ENCODE data around the gene SYNE1. TPM values are rescaled to one million over a fixed set of nuclear protein-coding genes. Genes with fewer than 3 reads are reported as not detected.

The SYNE1 gene
- total and polyA plus RNA-seq, 8 donors: 79.1 to 201 (median 104) TPM

GRCh38 chr6:152457949-152458624, 179.1 kb downstream of the SYNE1 start:
- peaks cover 0 to 62% of the 10 kb centered on the region in 2 donors for H3K36me3 ChIP-seq
- no peak for TF ChIP-seq CTCF (IDR thresholded peaks at IDR 0.05)
- no peaks in the 10 kb centered on the region for H3K9me3 ChIP-seq
- intact Hi-C loops (cut with DNase I): no loop called here
- no peak overlapping the region for H3K4me3 ChIP-seq
- no peaks in the 10 kb centered on the region for H3K4me1 ChIP-seq
- no peak overlapping the region for H3K27ac ChIP-seq
- H3K27me3 ChIP-seq: no peaks in the 10 kb centered on the region
- no peak for DNase-seq
- ATAC-seq: no peak

GRCh38 chr6:152454003-152454402, 183.2 kb downstream of the SYNE1 start:
- no peak for TF ChIP-seq CTCF (IDR thresholded peaks at IDR 0.05)
- intact Hi-C loops (cut with DNase I): no loop called here
- Histone ChIP-seq H3K4me3 (no peak overlapping the region), H3K9me3 (peaks cover 0 to 5% of the 10 kb centered on the region in 2 donors), H3K27ac (no peak overlapping the region), H3K36me3 (peaks cover 0 to 64% of the 10 kb centered on the region in 2 donors), H3K4me1 (no peaks in the 10 kb centered on the region), H3K27me3 (no peaks in the 10 kb centered on the region)
- DNase-seq (no peak), ATAC-seq (no peak)

- no peak for TF ChIP-seq CTCF (IDR thresholded peaks at IDR 0.05)
- no peak for DNase-seq
- no peak for ATAC-seq
- H3K9me3 ChIP-seq: peaks cover 0 to 5% of the 10 kb centered on the region in 2 donors
- H3K36me3 ChIP-seq: peaks cover 0 to 67% of the 10 kb centered on the region in 2 donors
- H3K27me3 ChIP-seq: no peaks in the 10 kb centered on the region
- H3K4me1 ChIP-seq: no peaks in the 10 kb centered on the region
- intact Hi-C loops (cut with DNase I): no loop called here
- no peak overlapping the region for H3K27ac ChIP-seq
- no peak overlapping the region for H3K4me3 ChIP-seq
These were observed 183.7 kb downstream of the SYNE1 start for GRCh38 chr6:152453421-152453820.

DNA sequence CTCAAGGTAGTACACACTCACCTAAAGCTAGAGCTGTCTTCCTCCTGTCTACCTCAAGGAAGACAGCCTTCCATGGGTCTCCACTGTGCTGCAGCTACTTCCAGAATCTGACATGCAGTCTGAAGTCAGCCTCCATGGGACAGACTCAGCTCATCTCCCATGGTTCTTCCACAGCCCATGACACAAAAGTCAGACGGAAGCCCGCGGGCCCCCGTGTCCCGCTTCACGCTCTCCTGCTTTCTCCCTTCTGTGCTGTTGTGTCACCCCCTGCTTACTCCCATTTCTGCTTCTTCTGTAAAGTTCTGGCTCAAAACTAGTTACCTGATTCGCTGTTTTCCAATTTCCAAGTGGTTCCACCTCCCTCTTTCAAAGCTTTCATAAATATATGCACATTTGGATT, 184.5 kb downstream of the SYNE1 start:
- Histone ChIP-seq H3K36me3 (peaks cover 0 to 62% of the 10 kb centered on the region in 2 donors), H3K27me3 (no peaks in the 10 kb centered on the region), H3K9me3 (peaks cover 0 to 5% of the 10 kb centered on the region in 2 donors), H3K4me1 (no peaks in the 10 kb centered on the region), H3K27ac (no peak overlapping the region), H3K4me3 (no peak overlapping the region)
- no peak for DNase-seq
- no peak for TF ChIP-seq CTCF (IDR thresholded peaks at IDR 0.05)
- no peak for ATAC-seq
- intact Hi-C loops (cut with DNase I): no loop called here

DNA sequence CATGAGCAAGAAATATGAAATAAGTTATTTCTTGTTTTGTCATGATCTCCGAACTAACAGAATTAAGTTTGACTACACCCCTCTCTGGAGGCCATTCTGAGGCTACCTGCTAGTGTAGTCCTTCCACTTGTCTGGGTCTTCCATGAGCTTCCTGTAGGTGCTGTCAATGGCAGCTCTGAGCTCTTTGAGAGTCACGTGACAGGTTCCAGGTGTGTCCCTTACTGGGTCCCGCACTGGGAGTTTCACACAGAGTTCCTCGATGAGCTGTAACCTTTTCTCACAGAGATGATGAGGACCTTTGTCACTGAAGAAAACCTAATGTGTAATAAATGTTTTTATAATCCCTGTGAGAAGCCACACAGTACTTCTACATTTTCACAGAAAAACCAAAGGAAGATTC, 186.6 kb downstream of the SYNE1 start:
- TF ChIP-seq CTCF (IDR thresholded peaks at IDR 0.05): no peak
- no peaks in the 10 kb centered on the region for H3K4me1 ChIP-seq
- H3K36me3 ChIP-seq: peaks cover 0 to 75% of the 10 kb centered on the region in 2 donors
- no peaks in the 10 kb centered on the region for H3K27me3 ChIP-seq
- H3K4me3 ChIP-seq: no peak overlapping the region
- no peak overlapping the region for H3K27ac ChIP-seq
- ATAC-seq (no peak), DNase-seq (no peak)
- intact Hi-C loops (cut with DNase I): no loop called here
- H3K9me3 ChIP-seq: peaks cover 0 to 5% of the 10 kb centered on the region in 2 donors

All from left lung (tissue), 10 donors.